OCI-LY3 (cell line): Measurements from ENCODE around the gene IL1R1.

Experiments
- CTCF ChIP-seq: fragments of 200-600, 300-600 bp; sonication (generic); IDR thresholded peaks from 2 replicates; pipeline ENCODE4 v1.5.1; 2014; ENCODE audit warnings: antibody characterized with exemption, low read length, low read depth
- EZH2phosphoT487 ChIP-seq: fragments of 200-600 bp; shearing (Covaris generic); IDR thresholded peaks from 2 replicates; pipeline ENCODE4 v1.6.1; 2018; ENCODE audit warnings: antibody characterized with exemption, mixed run types, low read depth

- TF ChIP-seq CTCF (no peak), EZH2phosphoT487 (no peak)
These were observed 30.3 kb upstream of the IL1R1 start for GRCh38 chr2:102112271-102112670.
